Measurements from ENCODE around the gene FRMPD1. TPM values are rescaled to one million over a fixed set of nuclear protein-coding genes. Genes with fewer than 3 reads are reported as not detected.

The FRMPD1 gene
- total and polyA plus RNA-seq, 10 of the 15 experiments (the other 5 are each of a cell fraction or from before 2014, with no cell fraction given), result 0.01 to 0.08 (median 0.05) TPM; not detected in 6

- FAIRE-seq (no peak), ATAC-seq (no peak), DNase-seq (ENCODE audit: low read depth, low spot score) (no peak)
- WGBS (ENCODE audit: insufficient coverage, insufficient replicate concordance, low lambda C conversion rate, missing lambda C conversion rate), result 0% methylated on average over 3 of the region's 3 CpGs
- intact Hi-C loops (cut with micrococcal nuclease; ENCODE audit: unreplicated experiment) (no loop called here), in situ Hi-C loops (cut with MboI) (no loop called here)
- Histone ChIP-seq H3K36me3 (ENCODE audit: control insufficient read depth in 2 of 2, insufficient read depth in 2 of 2, low read length in 1 of 2) (no peaks in the 10 kb centered on the region), H3K27me3 (replicated peaks in 1 of 2; ENCODE audit: control insufficient read depth in 2 of 2, insufficient read depth in 2 of 2, low read length in 1 of 2) (peaks cover 2 to 7% of the 10 kb centered on the region in 2 experiments), H3K79me2 (ENCODE audit: control insufficient read depth, insufficient read depth, low read length) (no peaks in the 10 kb centered on the region), H3K4me3 (no peak overlapping the region), H3K4me1 (ENCODE audit: control insufficient read depth, insufficient read depth, low read length) (no peaks in the 10 kb centered on the region), H4K20me1 (ENCODE audit: control insufficient read depth, insufficient read depth) (no peaks in the 10 kb centered on the region), H3K9me3 (replicated peaks; ENCODE audit: control insufficient read depth, insufficient read depth, low read length) (no peaks in the 10 kb centered on the region), H2AFZ (ENCODE audit: control insufficient read depth, low read depth, low read length) (no peak overlapping the region), H3K27ac (ENCODE audit: control insufficient read depth, insufficient read depth) (no peak overlapping the region), H3K4me2 (ENCODE audit: control insufficient read depth, insufficient read depth) (no peak overlapping the region), H3K9ac (ENCODE audit: control insufficient read depth, insufficient read depth, low read length) (no peak overlapping the region)
- no TSS peak for BruUV-seq (replicated peaks)
- CTCF ChIA-PET, result no interaction called here
- POLR2A ChIA-PET, result no interaction called here
- RAD21 ChIA-PET (ENCODE audit: unreplicated experiment), result no interaction called here
- SMC1A ChIA-PET (ENCODE audit: uncharacterized antibody, unreplicated experiment), result no interaction called here
- TF ChIP-seq NFYA (IDR thresholded peaks at IDR 0.05; ENCODE audit: borderline replicate concordance, low read depth, low read length), result no peak
- no peak for TF ChIP-seq SUPT20H (IDR thresholded peaks at IDR 0.05; ENCODE audit: borderline replicate concordance, control insufficient read depth, low read depth, low read length)
- TF ChIP-seq ZSCAN29 (IDR thresholded peaks at IDR 0.05), result no peak
- TF ChIP-seq, protein P1, sequence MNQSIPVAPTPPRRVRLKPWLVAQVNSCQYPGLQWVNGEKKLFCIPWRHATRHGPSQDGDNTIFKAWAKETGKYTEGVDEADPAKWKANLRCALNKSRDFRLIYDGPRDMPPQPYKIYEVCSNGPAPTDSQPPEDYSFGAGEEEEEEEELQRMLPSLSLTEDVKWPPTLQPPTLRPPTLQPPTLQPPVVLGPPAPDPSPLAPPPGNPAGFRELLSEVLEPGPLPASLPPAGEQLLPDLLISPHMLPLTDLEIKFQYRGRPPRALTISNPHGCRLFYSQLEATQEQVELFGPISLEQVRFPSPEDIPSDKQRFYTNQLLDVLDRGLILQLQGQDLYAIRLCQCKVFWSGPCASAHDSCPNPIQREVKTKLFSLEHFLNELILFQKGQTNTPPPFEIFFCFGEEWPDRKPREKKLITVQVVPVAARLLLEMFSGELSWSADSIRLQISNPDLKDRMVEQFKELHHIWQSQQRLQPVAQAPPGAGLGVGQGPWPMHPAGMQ (IDR thresholded peaks at IDR 0.05; ENCODE audit: borderline replicate concordance), result no peak
- no peak for TF ChIP-seq MYB (IDR thresholded peaks at IDR 0.05; ENCODE audit: borderline replicate concordance, low read depth, low read length)
- no peak for TF ChIP-seq ATF2 (IDR thresholded peaks at IDR 0.05; ENCODE audit: low read length)
- TF ChIP-seq SMARCA5 (IDR thresholded peaks at IDR 0.05), result no peak
- no peak for TF ChIP-seq YY1 (IDR thresholded peaks at IDR 0.05; ENCODE audit: low read depth, low read length)
- no peak for TF ChIP-seq ZNF274 (IDR thresholded peaks at IDR 0.05; ENCODE audit: insufficient read depth, insufficient read length)
- TF ChIP-seq NFYB (IDR thresholded peaks at IDR 0.05; ENCODE audit: insufficient read depth, low read depth, low read length), result no peak
- no peak for TF ChIP-seq RAD21 (IDR thresholded peaks at IDR 0.05; ENCODE audit: insufficient read depth, low read depth, low read length)
- TF ChIP-seq RELA (IDR thresholded peaks at IDR 0.05; ENCODE audit: borderline replicate concordance, partially characterized antibody), result no peak
- no peak for TF ChIP-seq EZH2 (IDR thresholded peaks at IDR 0.05; ENCODE audit: borderline replicate concordance, control insufficient read depth, low read depth, low read length)
- TF ChIP-seq STAT1 (conservative IDR thresholded peaks at IDR 0.05), result no peak
- no peak for TF ChIP-seq ETV6 (conservative IDR thresholded peaks at IDR 0.05 in 1 of 2, IDR thresholded peaks at IDR 0.05 in 1 of 2; ENCODE audit: borderline replicate concordance in 1 of 2, low read depth in 1 of 2)
- TF ChIP-seq PAX5 (IDR thresholded peaks at IDR 0.05; ENCODE audit: borderline replicate concordance, low read depth, low read length), result no peak
- TF ChIP-seq, protein P2, sequence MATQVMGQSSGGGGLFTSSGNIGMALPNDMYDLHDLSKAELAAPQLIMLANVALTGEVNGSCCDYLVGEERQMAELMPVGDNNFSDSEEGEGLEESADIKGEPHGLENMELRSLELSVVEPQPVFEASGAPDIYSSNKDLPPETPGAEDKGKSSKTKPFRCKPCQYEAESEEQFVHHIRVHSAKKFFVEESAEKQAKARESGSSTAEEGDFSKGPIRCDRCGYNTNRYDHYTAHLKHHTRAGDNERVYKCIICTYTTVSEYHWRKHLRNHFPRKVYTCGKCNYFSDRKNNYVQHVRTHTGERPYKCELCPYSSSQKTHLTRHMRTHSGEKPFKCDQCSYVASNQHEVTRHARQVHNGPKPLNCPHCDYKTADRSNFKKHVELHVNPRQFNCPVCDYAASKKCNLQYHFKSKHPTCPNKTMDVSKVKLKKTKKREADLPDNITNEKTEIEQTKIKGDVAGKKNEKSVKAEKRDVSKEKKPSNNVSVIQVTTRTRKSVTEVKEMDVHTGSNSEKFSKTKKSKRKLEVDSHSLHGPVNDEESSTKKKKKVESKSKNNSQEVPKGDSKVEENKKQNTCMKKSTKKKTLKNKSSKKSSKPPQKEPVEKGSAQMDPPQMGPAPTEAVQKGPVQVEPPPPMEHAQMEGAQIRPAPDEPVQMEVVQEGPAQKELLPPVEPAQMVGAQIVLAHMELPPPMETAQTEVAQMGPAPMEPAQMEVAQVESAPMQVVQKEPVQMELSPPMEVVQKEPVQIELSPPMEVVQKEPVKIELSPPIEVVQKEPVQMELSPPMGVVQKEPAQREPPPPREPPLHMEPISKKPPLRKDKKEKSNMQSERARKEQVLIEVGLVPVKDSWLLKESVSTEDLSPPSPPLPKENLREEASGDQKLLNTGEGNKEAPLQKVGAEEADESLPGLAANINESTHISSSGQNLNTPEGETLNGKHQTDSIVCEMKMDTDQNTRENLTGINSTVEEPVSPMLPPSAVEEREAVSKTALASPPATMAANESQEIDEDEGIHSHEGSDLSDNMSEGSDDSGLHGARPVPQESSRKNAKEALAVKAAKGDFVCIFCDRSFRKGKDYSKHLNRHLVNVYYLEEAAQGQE (IDR thresholded peaks at IDR 0.05; ENCODE audit: low read depth, low read length), result no peak
- TF ChIP-seq HDAC2 (IDR thresholded peaks at IDR 0.05), result no peak
Measured at GRCh38 chr9:37675661-37676060, 24.9 kb downstream of the FRMPD1 start.

Measured in GM12878 (cell line).